ENCODE measurements around the gene MYO3B. TPM values are rescaled to one million over a fixed set of nuclear protein-coding genes. Genes with fewer than 3 reads are reported as not detected.

Gene MYO3B
- total RNA-seq, 4 donors from 2014 or later = not detected

DNA sequence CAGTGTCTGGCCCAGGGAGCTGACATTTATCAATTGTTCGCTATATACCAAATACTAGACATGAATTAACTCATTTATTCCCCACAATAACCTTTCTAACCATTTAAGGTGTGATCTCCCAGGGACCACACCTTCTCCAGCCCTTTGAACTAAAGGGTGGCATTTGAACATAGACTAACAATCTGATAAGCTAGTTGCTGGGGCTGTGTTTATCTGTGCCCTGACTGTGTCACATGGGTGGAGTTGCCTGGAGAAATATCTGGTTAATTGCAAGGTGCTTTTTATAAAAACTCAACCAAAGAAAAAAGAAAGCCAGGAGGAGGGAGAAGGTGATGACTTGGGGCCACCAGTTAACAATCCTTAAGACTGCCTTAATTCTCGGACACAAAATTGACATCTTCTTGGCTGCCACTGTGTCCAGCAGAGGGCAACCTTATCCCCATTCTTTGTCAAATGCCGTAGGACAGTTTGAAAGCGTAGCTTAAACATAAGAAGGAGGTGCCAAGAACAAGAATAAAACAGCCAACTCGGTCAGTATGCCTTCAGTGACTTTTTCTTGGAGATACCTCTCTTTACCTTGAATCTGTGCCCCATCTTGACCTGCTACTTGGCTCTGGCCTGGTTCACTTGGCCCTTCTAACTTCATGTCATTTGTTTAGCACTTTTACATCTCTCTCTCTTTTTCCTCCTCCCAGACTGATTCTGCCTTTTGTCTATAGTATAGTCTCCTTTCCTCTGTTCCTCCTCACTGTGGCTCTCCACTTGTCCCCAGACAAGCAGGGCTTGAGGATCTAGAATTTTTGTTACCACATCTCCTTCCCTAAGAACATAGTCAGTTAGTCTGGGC, 183.4 kb downstream of the MYO3B start:
- TF ChIP-seq, protein P1, sequence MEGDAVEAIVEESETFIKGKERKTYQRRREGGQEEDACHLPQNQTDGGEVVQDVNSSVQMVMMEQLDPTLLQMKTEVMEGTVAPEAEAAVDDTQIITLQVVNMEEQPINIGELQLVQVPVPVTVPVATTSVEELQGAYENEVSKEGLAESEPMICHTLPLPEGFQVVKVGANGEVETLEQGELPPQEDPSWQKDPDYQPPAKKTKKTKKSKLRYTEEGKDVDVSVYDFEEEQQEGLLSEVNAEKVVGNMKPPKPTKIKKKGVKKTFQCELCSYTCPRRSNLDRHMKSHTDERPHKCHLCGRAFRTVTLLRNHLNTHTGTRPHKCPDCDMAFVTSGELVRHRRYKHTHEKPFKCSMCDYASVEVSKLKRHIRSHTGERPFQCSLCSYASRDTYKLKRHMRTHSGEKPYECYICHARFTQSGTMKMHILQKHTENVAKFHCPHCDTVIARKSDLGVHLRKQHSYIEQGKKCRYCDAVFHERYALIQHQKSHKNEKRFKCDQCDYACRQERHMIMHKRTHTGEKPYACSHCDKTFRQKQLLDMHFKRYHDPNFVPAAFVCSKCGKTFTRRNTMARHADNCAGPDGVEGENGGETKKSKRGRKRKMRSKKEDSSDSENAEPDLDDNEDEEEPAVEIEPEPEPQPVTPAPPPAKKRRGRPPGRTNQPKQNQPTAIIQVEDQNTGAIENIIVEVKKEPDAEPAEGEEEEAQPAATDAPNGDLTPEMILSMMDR (IDR thresholded peaks at IDR 0.05) = no peak
- DNase-seq (ENCODE audit: low spot score) (no peak), ATAC-seq (ENCODE audit: low FRiP score) (no peak)

DNA sequence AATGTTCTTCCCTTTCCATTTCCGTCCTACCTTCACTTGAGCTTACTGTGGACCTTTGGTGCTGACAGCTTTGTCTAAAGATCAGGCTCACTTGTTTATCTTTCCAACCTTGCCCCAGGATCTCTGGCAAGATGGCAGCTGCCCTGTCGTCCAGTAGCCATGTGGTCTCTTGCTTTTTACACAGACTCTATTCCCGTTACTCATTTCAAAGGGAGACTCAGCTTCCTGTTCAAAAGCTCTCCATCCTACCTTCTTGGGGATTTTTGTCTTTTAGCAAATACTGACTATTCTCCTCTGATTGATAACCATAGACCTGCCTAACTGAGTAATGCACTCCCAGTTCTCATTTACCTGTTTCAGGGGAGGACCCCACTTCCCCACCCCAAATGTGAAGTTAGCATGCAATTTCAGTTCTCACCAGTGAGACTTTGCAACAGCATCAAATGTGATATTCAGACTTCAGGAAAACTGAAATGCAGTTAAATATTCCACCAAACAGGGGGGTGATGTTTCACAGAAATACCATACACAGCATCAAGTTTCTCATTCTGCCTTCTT, 184.4 kb downstream of the MYO3B start:
- ATAC-seq (ENCODE audit: low FRiP score) (no peak), DNase-seq (ENCODE audit: low spot score) (no peak)
- TF ChIP-seq, protein P1 (IDR thresholded peaks at IDR 0.05) = no peak

DNA sequence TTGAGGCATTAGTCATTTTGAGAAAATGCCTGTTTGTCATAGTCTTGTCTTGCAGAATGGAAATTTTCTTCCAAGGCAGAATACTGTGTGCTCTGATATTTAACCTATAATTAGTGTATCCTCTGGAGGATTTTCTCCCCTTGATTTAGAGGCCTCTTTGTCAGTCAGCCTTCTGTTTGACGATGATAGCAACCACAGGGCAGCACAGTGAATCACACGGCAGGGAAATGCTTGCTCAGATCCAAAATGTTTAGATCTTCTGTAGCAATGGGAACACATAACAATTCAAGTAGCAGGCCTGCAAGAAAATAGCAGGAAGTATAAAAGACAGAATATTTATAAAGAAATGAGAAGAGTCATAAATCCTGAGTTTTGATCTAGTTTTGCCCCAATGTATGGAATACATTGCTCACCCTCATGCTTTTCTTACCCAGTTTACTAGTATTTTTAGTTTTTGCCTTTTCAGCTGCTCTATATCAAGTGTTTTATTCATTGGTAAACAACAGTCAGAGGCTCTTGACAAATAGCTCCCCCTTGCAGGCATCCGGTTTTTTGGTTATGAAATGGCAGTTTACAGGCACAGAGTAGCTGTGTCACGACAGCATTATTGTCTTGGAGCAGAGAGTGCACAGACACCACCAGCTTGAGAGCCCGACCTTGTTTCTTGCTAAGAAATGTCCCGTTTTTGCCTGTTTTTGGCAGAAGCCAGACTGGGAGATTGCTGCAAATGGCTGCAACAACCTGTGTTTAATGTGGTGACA, 185.1 kb downstream of the MYO3B start:
- no peak for DNase-seq (ENCODE audit: low spot score)
- ATAC-seq (ENCODE audit: low FRiP score) = no peak
- TF ChIP-seq, protein P1 (IDR thresholded peaks at IDR 0.05) = no peak

DNA sequence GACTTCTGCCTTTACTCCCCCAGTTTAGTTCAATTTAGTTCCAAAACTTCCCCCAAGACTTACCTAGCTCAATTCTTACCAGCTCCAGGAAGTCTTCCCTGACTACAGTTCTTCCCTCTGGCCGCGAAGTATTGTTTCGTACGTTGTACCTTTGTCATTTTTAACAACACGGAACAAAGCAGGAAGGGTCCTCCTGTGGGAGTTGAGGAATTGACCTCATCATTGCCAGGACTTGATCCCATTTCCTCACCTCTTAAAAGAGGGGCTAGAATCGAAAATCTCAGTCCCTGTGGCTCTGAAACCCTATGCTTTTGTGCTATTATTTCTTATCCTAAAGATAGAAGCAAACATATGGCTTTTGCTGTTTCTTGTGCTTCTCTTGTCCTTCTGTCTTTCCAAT, 187.1 kb downstream of the MYO3B start:
- no peak for DNase-seq (ENCODE audit: low spot score)
- TF ChIP-seq, protein P1 (IDR thresholded peaks at IDR 0.05) = no peak
- no peak for ATAC-seq (ENCODE audit: low FRiP score)

DNA sequence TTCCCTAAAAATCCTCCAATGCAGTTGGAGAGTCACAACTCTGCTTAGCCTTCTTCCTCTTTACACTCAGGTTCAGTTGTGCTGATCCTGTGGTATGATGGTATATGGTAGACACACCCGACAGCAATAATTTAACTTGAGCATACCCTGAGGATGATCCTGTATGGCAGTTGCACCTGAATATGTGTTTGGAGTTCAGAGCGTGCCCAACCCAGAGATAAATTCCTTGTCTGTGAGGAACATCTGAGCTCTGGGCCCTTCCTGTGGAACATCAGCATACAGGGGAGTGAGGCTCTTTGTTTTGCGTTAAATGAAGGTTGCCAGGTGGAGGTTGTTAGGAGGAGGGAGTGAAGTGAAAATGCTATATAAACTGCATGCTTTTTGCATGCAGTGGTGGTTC, 187.7 kb downstream of the MYO3B start:
- TF ChIP-seq, protein P1 (IDR thresholded peaks at IDR 0.05) = no peak
- no peak for ATAC-seq (ENCODE audit: low FRiP score)

DNA sequence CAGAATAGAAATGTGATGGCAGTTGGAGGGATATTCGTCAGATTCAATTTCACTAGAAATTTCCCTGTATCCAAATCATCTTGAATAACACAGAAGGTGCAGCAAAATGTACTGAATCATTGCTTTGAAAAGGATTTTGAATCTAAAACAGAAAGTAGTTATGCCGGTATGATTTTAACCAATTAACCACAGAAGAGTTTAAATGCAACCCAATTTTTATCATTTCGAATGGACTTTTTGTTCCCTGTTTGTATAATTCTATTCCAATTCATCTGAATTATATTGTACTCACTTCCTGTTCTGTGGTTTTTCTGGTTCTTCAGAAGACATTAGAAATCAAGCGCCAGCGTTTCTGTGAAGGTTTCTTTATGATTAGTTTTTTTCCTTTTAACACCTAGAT, 190.4 kb downstream of the MYO3B start:
- DNase-seq (ENCODE audit: low spot score) = no peak
- no peak for ATAC-seq (ENCODE audit: low FRiP score)
- TF ChIP-seq, protein P1 (IDR thresholded peaks at IDR 0.05) = no peak

More for the DNA sequence above, 187.7 kb downstream of the MYO3B start:
- no peak for DNase-seq (ENCODE audit: low spot score)
